NCI-H82 treated with DMSO at 0.1 percent for 48 hours (cell line): ENCODE results near the gene NEK6.

Experiments
- DNase-seq: peaks from one replicate; lab custom pipeline; 2025; ENCODE audit not compliant: unreplicated experiment; lab: John Stamatoyannopoulos, UW

The NEK6 gene

DNA sequence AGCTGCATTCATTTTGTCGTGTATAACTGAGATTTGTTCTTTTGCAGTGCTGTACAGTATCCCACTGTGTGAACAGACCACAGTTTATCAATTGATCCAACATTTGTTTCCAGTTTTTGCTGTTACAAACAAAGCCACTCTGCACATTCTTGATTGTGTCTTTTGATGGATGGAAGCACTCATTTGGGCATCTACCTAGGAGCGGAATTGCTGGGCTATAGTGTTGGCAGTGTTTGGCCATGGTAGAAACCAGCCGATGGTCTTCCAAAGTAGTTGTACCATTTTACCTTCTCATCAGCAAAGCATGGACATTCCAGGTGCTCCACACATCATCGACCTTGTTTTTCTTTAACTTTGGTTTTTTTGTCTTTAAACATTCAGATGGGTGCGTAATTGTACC lies 79.8 kb downstream of the NEK6 start:
- no peak for DNase-seq

DNA sequence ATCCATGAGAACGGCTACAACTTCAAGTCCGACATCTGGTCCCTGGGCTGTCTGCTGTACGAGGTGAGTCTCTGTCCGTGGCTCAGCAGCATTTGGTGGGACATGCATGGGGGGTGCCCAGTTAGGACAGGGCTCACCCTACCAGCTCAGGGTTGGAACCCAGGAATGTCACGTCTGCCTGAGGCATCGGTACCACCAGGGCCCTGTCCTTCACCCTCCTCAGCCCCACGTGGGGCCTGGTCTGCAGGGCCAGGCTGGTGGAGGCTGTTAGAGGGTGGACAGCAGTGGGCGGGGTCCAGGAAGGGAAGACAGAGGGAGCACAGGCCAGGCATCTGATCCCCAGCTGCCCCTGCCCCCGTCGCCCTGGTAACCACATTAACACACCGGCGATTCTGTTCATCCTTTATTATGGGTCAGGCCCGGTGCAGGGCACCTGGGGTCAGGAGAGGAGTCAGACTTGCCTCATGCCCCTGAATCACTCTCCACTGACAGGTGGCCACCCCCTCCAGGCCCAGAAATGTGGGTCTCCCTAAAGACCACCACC lies 81.9 kb downstream of the NEK6 start:
- DNase-seq, result no peak

DNA sequence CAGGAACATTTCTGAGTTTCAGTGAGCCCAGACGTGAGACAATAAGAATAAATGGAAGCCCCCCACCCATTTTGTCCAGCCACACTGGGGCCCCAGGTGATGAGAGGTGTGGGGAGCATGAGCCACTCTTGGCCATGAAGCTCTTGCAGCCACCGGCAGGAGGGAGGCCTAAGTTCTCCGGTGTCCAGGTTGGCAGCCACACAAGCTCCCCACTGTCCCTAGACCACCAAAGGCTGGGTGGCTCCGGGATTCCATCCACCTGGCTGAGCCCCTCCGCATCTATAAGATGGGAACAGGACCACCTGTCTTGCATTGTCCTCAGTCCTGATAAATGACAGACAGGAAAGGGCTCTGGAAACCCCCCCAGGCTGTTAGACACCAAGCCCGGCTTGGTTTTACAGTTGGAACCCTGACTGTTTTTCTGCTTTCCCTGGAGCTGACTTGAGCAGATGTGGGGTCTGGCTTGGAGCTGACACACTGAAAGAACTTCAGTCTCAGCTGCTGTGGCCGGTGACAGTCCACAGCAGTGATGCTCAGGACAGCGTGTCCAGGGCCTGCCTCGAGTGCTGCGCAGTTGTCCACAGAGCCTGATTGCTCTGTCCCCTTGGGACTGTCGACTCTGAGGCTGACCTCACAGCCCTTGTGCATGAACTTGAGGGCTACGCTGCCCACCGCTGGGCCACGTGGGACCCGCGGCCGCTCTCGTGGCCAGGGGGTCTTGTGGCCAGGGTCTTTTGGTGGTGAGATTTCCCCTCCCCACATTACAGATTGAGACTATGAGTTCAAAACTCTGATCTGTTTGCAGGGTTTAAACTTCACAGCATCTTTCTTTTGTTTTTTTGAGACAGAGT lies 82.7 kb downstream of the NEK6 start:
- no peak for DNase-seq

DNA sequence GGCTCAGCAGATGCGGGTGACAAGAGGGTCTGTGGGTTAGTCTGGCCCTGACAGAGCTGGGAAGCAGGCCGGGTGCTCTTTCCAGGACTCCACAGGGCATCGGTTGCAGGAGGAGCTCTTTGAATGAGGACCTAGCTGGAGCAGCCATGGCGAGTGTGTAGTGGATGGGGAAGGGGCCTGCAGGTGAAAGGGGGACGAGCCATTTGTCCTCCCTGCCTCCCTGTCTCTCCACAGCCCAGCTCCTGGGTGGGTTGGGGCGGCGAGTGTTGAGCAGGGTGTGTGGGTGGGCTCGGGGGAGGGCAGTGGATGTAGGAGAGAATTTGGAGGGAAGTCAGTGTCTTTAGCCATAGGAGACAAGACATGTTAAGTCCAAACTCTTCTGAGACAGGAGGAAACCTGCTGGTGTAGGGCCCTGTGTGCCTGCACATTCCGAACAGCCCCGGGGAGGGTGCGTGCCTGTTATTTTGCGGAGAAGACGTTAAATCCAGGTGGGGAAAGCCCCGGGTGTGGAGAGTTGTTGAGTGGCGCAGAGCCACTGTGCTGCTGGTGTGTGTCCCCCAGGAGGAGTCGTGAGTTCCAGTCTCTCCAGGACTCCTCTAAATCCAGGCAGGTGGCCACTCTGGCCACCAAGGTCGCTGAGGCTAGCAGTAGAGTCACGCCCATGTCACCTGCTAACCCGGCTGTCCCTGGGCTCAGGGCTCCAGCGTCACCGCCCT lies 83.9 kb downstream of the NEK6 start:
- DNase-seq, result no peak

DNA sequence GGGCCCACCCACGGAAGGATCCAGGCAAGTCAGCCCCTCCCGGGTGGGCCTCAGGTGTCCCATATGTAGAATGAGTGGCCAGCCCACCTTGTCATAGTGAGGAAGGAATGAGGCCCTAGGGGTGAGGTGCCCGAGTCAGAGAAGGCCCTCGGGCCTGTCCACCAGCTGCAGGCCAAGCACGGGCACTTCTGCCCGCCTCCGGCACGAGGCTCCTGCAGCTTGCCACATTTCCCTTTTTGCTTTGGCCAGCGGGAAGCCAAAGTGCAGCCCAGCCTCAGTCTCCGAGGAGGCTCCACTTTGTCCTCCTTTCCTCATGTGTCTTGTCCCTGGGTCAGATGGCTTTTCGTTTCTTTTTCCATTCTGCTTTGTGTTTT lies 84.6 kb downstream of the NEK6 start:
- no peak for DNase-seq

DNA sequence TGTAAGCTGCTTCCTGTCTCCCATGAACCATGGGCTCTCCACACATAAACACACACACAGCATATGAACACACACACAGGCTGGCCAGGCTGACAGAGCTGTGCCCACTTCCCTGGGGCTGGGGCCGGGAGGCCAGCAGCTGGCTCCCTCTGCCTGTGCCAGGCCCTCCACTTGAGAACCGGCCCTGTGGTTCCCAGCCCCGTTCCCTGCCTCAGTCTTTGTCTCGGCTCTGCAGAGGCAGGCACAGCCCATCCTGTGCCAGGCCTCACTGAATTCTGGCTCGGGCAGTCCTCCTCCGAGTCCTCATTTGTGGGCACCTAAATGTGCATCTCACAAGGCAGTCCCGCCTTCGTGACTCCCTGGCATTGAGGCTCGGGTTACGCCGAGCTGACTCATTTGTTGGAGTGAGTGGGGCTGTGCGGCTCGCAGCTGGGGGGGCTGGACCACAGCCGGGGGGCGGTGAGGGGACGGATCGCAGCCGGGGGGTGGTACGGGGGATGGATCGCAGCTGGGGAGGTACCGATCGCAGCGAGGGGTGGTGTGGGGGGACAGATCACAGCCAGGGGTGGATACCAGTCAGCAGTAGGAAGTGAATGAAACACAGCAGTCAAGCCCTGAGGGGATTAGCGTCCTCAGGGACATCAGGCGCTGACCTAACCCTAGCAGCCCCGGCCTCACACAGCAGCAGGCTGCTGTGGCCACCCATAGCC lies 85.2 kb downstream of the NEK6 start:
- no peak for DNase-seq

DNA sequence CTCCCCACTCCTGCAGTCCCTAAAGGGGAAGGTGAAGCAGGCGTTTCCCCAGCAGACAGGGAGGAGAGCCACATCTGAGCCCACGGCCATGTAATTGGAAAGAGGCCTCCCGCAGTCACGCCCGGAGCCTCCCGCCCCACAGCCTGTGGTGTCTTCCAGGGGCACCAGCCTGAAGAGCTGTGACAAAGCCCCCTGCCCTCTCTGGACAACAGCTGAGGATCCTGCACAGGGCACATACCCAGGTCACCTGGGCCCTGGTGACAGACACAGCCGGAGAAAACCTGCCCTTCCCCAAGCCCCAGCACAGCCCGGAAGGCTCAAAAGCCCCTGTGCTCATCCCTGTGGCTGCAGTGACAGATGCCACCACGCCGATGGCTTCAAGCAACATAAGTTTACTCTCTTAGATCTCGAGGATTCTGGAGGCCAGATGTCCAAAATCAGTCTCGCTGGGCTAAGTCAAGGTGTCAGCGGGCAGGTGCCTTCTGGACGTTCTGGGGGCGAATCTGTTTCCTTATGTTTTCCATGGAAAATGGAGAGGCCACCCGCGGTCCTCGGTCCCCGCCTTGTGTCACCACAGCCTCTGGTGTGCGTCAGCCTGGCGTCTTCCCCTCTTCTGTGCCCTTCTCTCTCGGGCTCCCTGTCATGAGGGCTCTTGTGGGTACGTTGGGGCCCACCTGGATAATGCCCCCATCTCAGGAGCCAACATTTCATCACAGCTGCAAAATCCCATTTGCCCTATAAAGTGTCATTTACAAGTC lies 86.0 kb downstream of the NEK6 start:
- no peak for DNase-seq

DNA sequence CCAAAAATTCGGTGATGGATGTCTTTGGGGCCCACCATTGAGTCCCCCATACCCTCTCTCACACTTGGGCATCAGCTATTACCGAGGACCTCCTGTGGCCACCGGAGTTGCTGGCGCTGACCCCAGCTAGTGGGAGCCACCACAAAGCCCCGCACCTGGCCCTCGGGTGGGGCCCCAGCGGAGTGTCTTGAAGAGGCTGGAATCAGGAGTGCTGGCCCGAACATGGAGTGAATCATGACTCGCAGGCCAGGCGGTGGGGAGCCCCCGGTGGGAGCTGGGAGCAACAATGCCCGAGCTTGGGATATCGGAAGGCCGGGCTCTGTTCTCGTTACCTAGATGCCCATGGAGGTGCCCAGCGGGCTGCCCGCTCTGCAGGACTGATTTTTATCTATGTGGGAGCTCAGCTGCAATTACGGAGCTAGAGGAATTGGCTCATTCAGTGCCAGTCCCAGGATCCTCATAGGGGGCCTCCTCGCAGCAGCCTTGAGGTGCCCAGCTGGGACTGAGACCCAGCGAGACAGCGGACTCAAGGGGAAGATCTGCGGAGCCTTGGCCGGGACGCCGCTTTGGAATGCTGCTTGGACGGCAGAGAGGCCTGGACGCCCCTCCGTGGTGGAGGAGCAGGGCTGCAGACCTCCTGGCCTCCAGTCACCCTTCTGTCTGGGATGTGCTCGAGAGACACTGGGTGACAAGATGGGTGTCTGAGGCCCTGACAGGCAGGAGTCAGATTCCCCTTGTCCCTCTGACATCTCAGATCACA lies 86.7 kb downstream of the NEK6 start:
- DNase-seq, result no peak

DNA sequence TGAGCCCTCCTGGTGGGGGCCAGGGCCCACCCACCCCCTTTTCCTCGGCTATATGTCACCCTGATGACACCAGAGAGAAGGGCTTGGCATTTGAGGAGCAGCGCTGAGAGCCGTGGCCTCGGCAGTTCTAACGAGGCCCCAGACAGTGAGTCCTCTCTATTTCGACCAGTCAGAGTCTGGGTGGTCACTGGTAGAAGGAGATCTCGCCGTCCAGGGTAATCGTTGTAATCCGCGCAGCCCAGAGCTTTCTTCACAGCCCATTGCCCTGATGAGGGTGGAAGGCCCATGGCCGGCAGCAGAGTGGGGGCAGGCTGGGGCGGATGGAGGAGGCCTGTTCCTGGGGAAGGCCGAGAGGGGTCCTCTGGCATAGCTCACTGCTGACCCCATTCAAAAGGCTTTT lies 87.3 kb downstream of the NEK6 start:
- no peak for DNase-seq

DNA sequence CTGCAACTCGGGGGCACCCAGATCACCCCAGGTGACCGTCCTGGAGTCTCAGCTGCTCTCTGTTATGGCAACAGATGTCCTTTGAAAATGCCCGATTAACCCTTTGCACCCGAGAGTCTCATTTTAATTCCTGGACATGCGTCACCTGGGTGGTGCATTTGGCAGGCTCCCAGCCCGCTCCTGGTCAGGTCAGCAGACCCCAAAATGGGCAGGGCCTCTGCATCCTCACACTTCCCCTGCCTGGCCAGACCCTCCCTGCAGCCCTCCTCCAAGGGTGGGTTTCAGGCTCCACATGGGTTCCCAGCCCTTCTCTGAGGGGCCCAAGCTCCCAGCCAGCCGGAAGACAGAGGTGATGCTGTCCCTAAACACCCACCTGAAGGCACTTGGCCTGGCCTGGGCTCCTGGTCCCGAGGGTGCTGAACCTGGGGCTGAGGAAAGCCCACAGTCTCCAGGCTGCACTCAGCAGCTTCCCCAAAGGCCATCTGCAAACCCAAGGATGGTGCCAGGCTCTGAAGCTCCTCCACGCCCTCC lies 88.1 kb downstream of the NEK6 start:
- no peak for DNase-seq

DNA sequence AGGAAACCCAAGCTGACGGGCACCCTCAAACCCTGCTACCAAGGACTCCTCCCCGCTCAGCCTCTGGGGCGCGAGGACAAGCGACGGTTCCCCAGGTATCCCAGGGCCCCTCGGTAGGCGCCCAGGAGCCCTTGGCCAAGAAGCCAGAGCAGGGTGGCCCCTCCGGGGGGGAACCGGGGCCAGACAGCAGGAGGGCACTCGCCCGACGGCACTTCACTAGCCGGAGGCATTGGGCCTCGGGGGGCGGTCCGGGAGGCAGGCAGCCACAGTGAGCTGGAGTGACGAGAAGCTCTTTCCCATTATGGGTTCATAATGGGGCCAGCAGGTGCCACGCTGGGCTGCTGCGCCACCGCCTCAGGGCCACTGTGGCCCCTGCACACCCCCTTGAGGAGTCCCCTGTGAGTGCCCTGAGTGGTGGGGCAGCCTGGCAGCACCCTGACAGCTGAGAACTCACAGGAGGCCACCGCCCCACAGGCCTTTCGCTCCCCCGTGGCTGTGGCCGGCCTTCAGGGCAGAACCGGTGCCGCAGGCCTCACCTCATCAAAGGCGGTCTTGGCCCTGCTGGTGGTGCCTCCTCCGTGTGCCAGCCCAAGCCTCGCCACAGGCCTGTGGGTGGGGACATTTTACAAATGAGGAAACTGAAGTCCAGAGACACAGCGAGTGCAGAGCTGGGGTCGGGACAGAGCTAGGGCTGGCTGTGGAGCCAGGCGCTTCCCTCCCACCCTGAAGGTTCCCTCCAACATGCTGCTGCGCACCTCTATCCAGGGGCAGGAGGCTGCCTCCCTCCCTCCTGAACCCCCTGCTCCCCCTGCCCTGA lies 88.8 kb downstream of the NEK6 start:
- DNase-seq, result no peak

DNA sequence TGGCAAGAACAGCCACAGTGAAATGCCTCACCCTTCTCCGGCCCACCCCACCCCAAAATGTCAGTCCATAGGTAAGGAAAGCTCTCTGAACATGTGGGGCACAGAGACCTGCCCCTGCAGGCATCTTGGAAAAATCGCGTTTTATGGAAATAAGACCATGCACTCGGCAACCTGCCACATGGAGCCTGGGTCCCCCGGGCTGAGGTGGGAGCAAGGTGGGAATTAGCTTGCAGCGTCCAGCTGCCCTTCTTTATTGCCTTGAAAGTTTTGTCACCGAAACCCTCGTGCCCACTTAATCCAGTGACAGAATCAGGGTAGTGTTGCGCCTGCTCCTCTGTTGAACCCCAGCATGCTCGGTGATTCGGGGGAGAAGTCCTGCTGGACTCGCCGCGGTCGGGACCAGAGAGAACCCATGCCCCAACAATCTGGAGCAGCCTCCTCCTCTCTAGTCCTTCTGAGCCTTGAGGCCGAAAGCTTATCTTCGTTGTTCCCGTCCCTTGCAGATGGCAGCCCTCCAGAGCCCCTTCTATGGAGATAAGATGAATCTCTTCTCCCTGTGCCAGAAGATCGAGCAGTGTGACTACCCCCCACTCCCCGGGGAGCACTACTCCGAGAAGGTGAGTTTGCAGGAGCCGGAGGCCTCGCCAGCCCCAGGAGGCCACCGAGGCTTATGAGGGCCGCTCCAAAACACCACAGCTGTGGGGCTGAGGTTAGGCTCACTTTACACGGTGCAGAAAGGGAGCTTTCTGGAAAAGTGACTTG lies 89.6 kb downstream of the NEK6 start:
- DNase-seq, result no peak

DNA sequence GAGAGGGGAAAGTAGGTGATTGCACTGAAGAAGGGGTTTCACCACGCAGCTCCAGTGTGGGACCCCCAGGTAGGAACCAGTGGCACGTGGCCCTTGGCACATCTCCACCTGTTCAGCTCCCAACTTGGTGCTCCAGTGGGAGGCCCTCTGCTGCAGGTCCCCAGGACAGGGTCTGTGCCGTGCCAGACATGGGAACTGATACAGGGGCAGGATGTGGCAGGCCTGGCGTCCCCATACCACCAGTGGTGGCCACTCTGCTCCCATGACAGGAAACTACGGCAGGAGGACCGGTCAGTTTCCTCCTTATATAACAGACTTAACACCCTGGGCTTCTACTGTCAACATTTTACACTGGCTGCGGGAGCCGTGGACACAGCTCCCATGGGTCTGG lies 90.2 kb downstream of the NEK6 start:
- no peak for DNase-seq

DNA sequence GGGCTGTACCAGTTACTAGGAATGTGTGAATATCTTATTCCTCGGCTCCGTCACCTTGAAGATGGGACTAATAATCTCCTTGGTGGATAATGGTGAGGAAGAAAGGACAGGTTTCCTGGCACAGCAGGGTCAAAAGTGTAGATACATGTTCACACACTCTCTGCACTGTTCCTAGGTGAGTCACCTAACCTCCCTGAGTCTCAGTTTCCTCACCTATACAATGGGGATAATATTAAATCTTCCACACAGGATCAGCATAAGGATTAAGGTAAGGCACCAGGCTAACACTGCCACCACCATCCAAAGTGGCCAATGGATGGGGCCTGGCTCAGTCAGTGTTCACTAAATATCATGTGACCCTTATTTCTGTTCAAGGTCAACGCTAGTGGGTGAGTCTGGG lies 90.6 kb downstream of the NEK6 start:
- no peak for DNase-seq

DNA sequence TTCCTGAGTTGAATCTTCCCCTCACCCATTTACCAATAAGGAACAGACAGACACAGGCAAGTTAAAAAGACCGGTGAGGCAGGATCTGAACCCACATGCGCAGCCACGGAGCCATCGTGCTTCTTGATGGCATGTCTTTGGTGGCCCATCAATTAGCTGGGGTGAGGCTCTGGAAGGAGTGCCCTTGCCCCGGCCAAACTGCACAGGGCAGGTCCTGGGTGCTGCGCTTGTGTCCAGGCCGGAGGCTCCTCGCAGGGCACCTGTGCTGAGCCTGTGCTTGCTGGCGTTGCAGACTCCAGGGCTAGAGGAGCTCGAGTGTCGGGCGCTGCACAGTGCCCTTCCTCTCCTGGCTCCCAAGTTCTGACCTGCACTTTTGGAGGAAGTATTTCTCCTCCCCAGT lies 91.1 kb downstream of the NEK6 start:
- DNase-seq, result no peak

DNA sequence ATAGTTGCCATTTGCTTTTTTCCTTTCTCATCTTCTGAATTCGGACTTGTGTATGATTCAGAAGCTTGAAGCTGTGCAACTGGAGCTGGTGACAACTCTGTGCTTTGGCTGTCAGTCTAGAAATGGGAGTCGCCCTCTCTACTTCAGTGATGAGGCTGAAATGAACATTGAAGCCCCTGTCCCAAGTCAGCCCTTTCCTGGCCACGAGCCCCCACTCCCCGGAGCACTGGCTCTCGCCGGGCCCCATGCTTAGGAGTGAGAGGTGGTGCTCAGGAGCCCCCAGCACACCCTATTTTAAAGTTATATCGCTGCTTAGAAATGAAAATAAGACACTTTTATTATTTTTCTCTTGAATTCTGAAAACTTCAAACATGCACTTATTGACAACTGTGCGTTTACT lies 91.5 kb downstream of the NEK6 start:
- DNase-seq, result no peak

DNA sequence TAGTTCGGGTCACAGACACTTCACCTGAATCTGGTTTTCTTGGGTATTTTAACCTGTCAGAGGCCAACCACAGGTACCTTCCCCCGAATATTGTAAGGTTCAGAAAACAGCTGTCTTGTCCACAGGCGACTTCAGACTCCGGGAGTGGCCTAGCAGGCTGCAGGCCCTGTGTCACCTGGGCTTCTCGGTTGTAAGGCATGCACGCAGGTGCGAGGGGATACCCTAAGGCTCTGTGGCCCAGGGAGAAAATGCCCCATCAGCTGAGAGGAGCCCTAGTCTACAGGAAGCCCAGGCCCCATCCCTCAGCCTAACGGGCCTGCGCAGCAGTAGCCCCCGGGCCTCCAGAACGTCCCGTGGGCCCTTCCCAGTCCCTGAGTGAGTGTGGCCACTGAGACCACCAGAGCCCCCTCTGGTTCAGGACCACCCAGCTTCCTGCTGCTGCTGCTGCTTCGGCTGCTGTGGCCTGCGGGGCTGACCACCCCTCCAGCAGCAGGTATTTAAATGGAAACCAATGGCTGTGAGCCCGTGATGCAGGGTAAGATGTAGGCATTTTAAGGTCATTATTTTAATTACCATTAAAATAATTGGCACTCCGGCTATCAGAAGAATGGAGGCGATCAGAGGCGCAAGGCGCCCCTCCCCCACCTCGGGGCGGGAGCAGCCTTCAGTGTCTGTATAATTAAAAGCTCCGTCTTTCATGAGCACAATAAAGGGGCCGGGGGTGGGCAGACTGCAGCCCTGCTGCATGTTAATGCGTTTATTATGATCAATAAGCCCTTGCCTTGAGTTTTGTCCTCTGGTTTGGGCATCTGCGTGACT lies 92.1 kb downstream of the NEK6 start:
- DNase-seq, result no peak
